H1 (cell line): ENCODE results near the gene SLC1A1. TPM values are rescaled to one million over a fixed set of nuclear protein-coding genes. Genes with fewer than 3 reads are reported as not detected.
"Not testable (repeated sequence)": the region's sequence is repeated elsewhere in the genome, so short reads cannot be mapped to it uniquely, and the experiment has no call there.

ENCODE experiments used
- CTCF ChIA-PET: fragments of 300-600 bp; sonication (Branson Sonifier 250); formaldehyde crosslinking; loops from one replicate; lab custom pipeline; 2021; ENCODE audit not compliant: partially characterized antibody; lab: Charles Lee
- POLR2A ChIA-PET: fragments of 300-600 bp; sonication (Branson Sonifier 250); formaldehyde crosslinking; loops from one replicate; lab custom pipeline; 2021; ENCODE audit warnings: inconsistent platforms; ENCODE audit not compliant: partially characterized antibody; lab: Charles Lee
- DNase-seq, 2 experiments: peaks; one replicate each; pipeline versions ENCODE4 v3.0.0 to v3.0.0-alpha.2; 2010 to 2022; ENCODE audit warnings: low spot score in 2 of 2, low read depth in 1 of 2, mixed read lengths in 1 of 2
- FAIRE-seq: peaks from 2 replicates; lab custom pipeline; 2011; peaks lifted over from hg19 to GRCh38; lab: Jason Lieb, UNC
- H2AFZ ChIP-seq: 2 replicates; pipeline ENCODE4 v1.8.1; 2012; ENCODE audit warnings: low read length, inconsistent platforms
- H2AK5ac ChIP-seq: 2 replicates; pipeline ENCODE4 v1.6.1; 2013; ENCODE audit warnings: low read depth, low read length
- H2BK120ac ChIP-seq: replicated peaks from 2 replicates; pipeline ENCODE3; 2013; ENCODE audit warnings: low read depth, low read length, inconsistent platforms
- H2BK12ac ChIP-seq: 2 replicates; pipeline ENCODE4 v1.6.1; 2013; ENCODE audit warnings: low read depth, low read length
- H2BK15ac ChIP-seq: 2 replicates; pipeline ENCODE4 v1.6.1; 2013; ENCODE audit warnings: low read length
- H2BK20ac ChIP-seq: 2 replicates; pipeline ENCODE4 v1.6.1; 2013; ENCODE audit warnings: low read length
- H2BK5ac ChIP-seq: 2 replicates; pipeline ENCODE4 v1.6.1; 2013; ENCODE audit warnings: low read depth, low read length
- H3K14ac ChIP-seq: 2 replicates; pipeline ENCODE4 v1.6.1; 2013; ENCODE audit warnings: inconsistent platforms; ENCODE audit not compliant: insufficient read length
- H3K18ac ChIP-seq: 2 replicates; pipeline ENCODE4 v1.6.1; 2013; ENCODE audit warnings: low read length; ENCODE audit errors: extremely low read depth
- H3K23ac ChIP-seq: 2 replicates; pipeline ENCODE4 v1.6.1; 2013; ENCODE audit warnings: inconsistent platforms; ENCODE audit not compliant: insufficient read length
- H3K23me2 ChIP-seq: 2 replicates; pipeline ENCODE4 v1.6.1; 2013; ENCODE audit warnings: low read depth, low read length
- H3K27ac ChIP-seq: 2 replicates; pipeline ENCODE4 v1.6.1; 2011; ENCODE audit warnings: low read depth, low read length, inconsistent platforms
- H3K27me3 ChIP-seq, 4 experiments: replicated peaks in 1 of 4; 1 replicate in 1 of 4; 2 replicates in 3 of 4; pipeline versions ENCODE4 v1.6.1 to v1.8.1; 2011 to 2013; ENCODE audit warnings: low read length in 3 of 4, mild to moderate bottlenecking in 3 of 4, inconsistent platforms in 2 of 4, mixed read lengths in 2 of 4, moderate library complexity in 1 of 4; ENCODE audit not compliant: control insufficient read depth in 3 of 4, insufficient read depth in 3 of 4; ENCODE audit errors: extremely low read depth in 1 of 4
- H3K36me3 ChIP-seq, 4 experiments: 2 replicates each; pipeline versions ENCODE4 v1.6.1 to v1.8.1; 2011 to 2013; ENCODE audit warnings: mild to moderate bottlenecking in 4 of 4, low read length in 3 of 4, moderate library complexity in 2 of 4, control low read depth in 1 of 4, inconsistent platforms in 1 of 4; ENCODE audit not compliant: insufficient read depth in 4 of 4, control insufficient read depth in 2 of 4
- H3K4ac ChIP-seq: replicated peaks from 2 replicates; pipeline ENCODE3; 2013; ENCODE audit warnings: low read length, low read depth, mixed read lengths, inconsistent platforms; ENCODE audit not compliant: insufficient read length
- H3K4me1 ChIP-seq, 4 experiments: replicated peaks in 1 of 4; 1 replicate in 1 of 4; 2 replicates in 3 of 4; pipeline versions ENCODE4 v1.6.1 to v1.8.1; 2011 to 2013; ENCODE audit warnings: low read length in 3 of 4, inconsistent platforms in 2 of 4, mixed read lengths in 1 of 4; ENCODE audit not compliant: insufficient read depth in 4 of 4, control insufficient read depth in 3 of 4
- H3K4me2 ChIP-seq, 2 experiments: 2 replicates each; pipeline versions ENCODE4 v1.6.1 to v1.8.1; 2011 to 2013; ENCODE audit warnings: low read depth in 2 of 2, low read length in 2 of 2, control low read depth in 1 of 2, inconsistent platforms in 1 of 2, mild to moderate bottlenecking in 1 of 2; ENCODE audit not compliant: insufficient read depth in 1 of 2
- H3K4me3 ChIP-seq, 4 experiments: fragments of 200-600, 300-600 bp in 1 of 4; sonication (generic), shearing (Covaris generic), sonication (Bioruptor Twin) in 1 of 4; 2 replicates each; pipeline versions ENCODE4 v1.5.1 to v1.8.1; 2011 to 2016; ENCODE audit warnings: low read length in 4 of 4, low read depth in 3 of 4, control low read depth in 2 of 4, inconsistent platforms in 2 of 4, mild to moderate bottlenecking in 2 of 4, mixed read lengths in 1 of 4, moderate library complexity in 1 of 4; ENCODE audit not compliant: insufficient read depth in 2 of 4; ENCODE audit errors: extremely low read depth in 1 of 4
- H3K56ac ChIP-seq: replicated peaks from 2 replicates; pipeline ENCODE3; 2013; ENCODE audit warnings: low read depth, mild to moderate bottlenecking, mixed read lengths, low read length, inconsistent platforms; ENCODE audit not compliant: insufficient read length
- H3K79me1 ChIP-seq: 2 replicates; pipeline ENCODE4 v1.6.1; 2013; ENCODE audit warnings: low read depth, low read length, control low read depth
- H3K79me2 ChIP-seq, 2 experiments: 2 replicates each; pipeline versions ENCODE4 v1.6.1 to v1.8.1; 2012 to 2013; ENCODE audit warnings: low read length in 2 of 2, mild to moderate bottlenecking in 2 of 2, inconsistent platforms in 1 of 2; ENCODE audit not compliant: insufficient read depth in 2 of 2, control insufficient read depth in 1 of 2
- H3K9ac ChIP-seq, 4 experiments: replicated peaks in 1 of 4; 1 replicate in 1 of 4; 2 replicates in 3 of 4; pipeline versions ENCODE4 v1.6.1 to v1.8.1; 2011 to 2013; ENCODE audit warnings: low read depth in 3 of 4, low read length in 3 of 4, control low read depth in 2 of 4, mild to moderate bottlenecking in 2 of 4, moderate library complexity in 2 of 4, inconsistent platforms in 1 of 4; ENCODE audit errors: extremely low read depth in 1 of 4
- H3K9me3 ChIP-seq, 2 experiments: 2 replicates each; pipeline versions ENCODE4 v1.6.1 to v1.8.1; 2012 to 2013; ENCODE audit warnings: mild to moderate bottlenecking in 2 of 2, moderate library complexity in 2 of 2, control low read depth in 1 of 2, inconsistent platforms in 1 of 2, low read depth in 1 of 2, low read length in 1 of 2, mixed read lengths in 1 of 2; ENCODE audit not compliant: insufficient read depth in 2 of 2
- H4K20me1 ChIP-seq, 2 experiments: replicated peaks in 1 of 2; 2 replicates each; pipeline versions ENCODE3 to v1.8.1; 2011 to 2013; ENCODE audit warnings: inconsistent platforms in 2 of 2, low read length in 2 of 2, mild to moderate bottlenecking in 1 of 2; ENCODE audit not compliant: insufficient read depth in 2 of 2, control insufficient read depth in 1 of 2
- H4K5ac ChIP-seq: 2 replicates; pipeline ENCODE4 v1.6.1; 2013; ENCODE audit warnings: low read length, low read depth, mixed read lengths, inconsistent platforms; ENCODE audit not compliant: insufficient read length
- H4K8ac ChIP-seq: 2 replicates; pipeline ENCODE4 v1.8.0; 2013; ENCODE audit warnings: mild to moderate bottlenecking, moderate library complexity, low read length, inconsistent platforms; ENCODE audit not compliant: insufficient read depth; ENCODE audit errors: extremely low read depth
- H4K91ac ChIP-seq: replicated peaks from 2 replicates; pipeline ENCODE3; 2013; ENCODE audit warnings: low read length, mixed read lengths, inconsistent platforms; ENCODE audit not compliant: insufficient read length
- WGBS, 2 experiments: shearing (Covaris generic) in 1 of 2; methylation state at CpG; one replicate each; pipeline versions ENCODE4 v1.1.6 to v1.1.7; 2013 to 2015; ENCODE audit warnings: low lambda C conversion rate in 2 of 2, mixed read lengths in 2 of 2, inconsistent platforms in 1 of 2, low coverage in 1 of 2, missing lambda C conversion rate in 1 of 2; ENCODE audit not compliant: insufficient replicate concordance in 2 of 2, insufficient coverage in 1 of 2, insufficient read length in 1 of 2; ENCODE audit errors: extremely low coverage in 1 of 2, missing lambda C conversion rate in 1 of 2; 5-methylcytosine and 5-hydroxymethylcytosine counted together
- polyA plus RNA-seq, 7 experiments: library from polyadenylated mRNA; depleted of rRNA in 3 of 7; stranded (reverse) in 5 of 7; unstranded in 2 of 7; fragments of >200 nt in 5 of 7; fragments of 200-250 nt in 2 of 7; gene quantifications; 1 replicate in 5 of 7; 2 replicates in 1 of 7; 4 replicates in 1 of 7; pipeline versions ENCODE4 v1.2.1 to v1.2.3, GENCODE V29; 2011 to 2013; ENCODE audit warnings: missing spikeins in 2 of 7, mixed read lengths in 2 of 7
- total RNA-seq: library from RNA; stranded (reverse); fragmentation: NEBNext Ultra II Directional; extraction: Animal tissue kit (Norgen Biotek cat#: 25700); gene quantifications from 2 replicates; pipeline ENCODE4 v1.2.1, GENCODE V29; 2021

Gene SLC1A1
- total and polyA plus RNA-seq, 2 of the 8 experiments (the other 6 are each of a cell fraction or from before 2014, with no cell fraction given): 4.7 to 11.7 TPM

- H2BK120ac ChIP-seq, CTCF ChIA-PET, H3K27ac ChIP-seq, H2AK5ac ChIP-seq, H2BK20ac ChIP-seq, H3K4me2 ChIP-seq, H3K4me3 ChIP-seq, H3K9me3 ChIP-seq, H3K4ac ChIP-seq, H3K14ac ChIP-seq, H3K79me2 ChIP-seq, H3K18ac ChIP-seq, H3K23me2 ChIP-seq, H4K91ac ChIP-seq, POLR2A ChIA-PET, H3K56ac ChIP-seq, H4K5ac ChIP-seq, FAIRE-seq, H4K8ac ChIP-seq, H4K20me1 ChIP-seq, H2BK5ac ChIP-seq, H3K4me1 ChIP-seq, H3K9ac ChIP-seq, H3K36me3 ChIP-seq, H3K23ac ChIP-seq, DNase-seq, H2BK15ac ChIP-seq, H2AFZ ChIP-seq, H2BK12ac ChIP-seq, H3K79me1 ChIP-seq, H3K27me3 ChIP-seq: not testable (repeated sequence)
- WGBS, 2 experiments: 83% methylated on average over 1 of the region's 2 CpGs; no CpG with 5 or more reads in 1 of the 2 experiments
Measured at GRCh38 chr9:4533881-4534280, 43.6 kb downstream of the SLC1A1 start.

GRCh38 chr9:4536196-4536595 lies 45.9 kb downstream of the SLC1A1 start:
- not testable (repeated sequence) for H3K56ac ChIP-seq, H2BK20ac ChIP-seq

More at GRCh38 chr9:4536196-4536595, 45.9 kb downstream of the SLC1A1 start:
- H3K18ac ChIP-seq, H2AFZ ChIP-seq, H2AK5ac ChIP-seq, H3K4ac ChIP-seq, DNase-seq, H3K4me1 ChIP-seq, H4K5ac ChIP-seq, H3K9ac ChIP-seq, H2BK15ac ChIP-seq, CTCF ChIA-PET, H3K4me2 ChIP-seq, H3K79me2 ChIP-seq, H3K14ac ChIP-seq, H3K23ac ChIP-seq, POLR2A ChIA-PET, H3K9me3 ChIP-seq, H4K8ac ChIP-seq, H3K79me1 ChIP-seq, H4K20me1 ChIP-seq, H4K91ac ChIP-seq, H3K4me3 ChIP-seq, H3K36me3 ChIP-seq, H2BK5ac ChIP-seq, H2BK120ac ChIP-seq, H3K23me2 ChIP-seq, H3K27ac ChIP-seq, FAIRE-seq, H2BK12ac ChIP-seq, H3K27me3 ChIP-seq: not testable (repeated sequence)
- WGBS, 2 experiments: 85% methylated on average over 1 of the region's 1 CpG; no CpG with 5 or more reads in 1 of the 2 experiments
